GM19372 (cell line): ENCODE results near the gene CLIP2.
"Not testable (repeated sequence)": the region's sequence is repeated elsewhere in the genome, so short reads cannot be mapped to it uniquely, and the experiment has no call there.

Source experiments
- ATAC-seq: cut with Tn5 transposase; IDR thresholded peaks from one replicate; pipeline ENCODE4 v1.9.1; 2021; ENCODE audit warnings: mild to moderate bottlenecking, low read depth, moderate library complexity; ENCODE audit not compliant: unreplicated experiment

Gene CLIP2

DNA sequence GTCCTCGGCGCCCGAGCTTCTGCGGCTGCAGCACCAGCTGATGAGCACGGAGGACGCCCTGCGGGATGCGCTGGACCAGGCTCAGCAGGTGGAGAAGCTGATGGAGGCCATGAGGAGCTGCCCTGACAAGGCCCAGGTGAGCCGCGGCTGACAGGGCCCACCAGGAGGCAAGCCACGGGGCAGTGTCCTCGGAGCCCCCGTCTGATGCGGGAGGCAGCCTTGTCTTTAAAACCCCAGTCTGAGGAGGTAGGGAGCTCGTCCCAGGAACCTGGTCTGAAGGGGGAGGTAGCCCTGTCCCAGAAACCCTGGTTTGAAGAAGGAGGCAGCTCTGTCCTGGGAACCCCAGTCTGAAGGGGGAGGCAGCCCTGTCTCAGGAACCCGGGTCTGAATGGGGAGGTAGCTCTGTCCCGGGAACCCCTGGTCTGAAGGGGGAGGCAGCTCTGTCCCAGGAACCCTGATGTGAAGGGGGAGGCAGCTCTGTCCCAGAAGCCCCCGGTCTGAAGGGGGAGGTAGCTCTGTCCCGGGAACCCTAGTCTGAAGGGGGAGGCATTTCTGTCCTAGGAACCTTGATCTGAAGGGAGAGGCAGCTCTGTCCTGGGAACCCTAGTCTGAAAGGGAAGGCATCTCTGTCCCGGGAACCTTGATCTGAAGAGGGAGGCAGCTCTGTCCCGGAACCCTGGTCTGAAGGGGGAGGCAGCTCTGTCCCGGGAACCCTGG is 111.4 kb downstream of the CLIP2 start:
- no peak for ATAC-seq

DNA sequence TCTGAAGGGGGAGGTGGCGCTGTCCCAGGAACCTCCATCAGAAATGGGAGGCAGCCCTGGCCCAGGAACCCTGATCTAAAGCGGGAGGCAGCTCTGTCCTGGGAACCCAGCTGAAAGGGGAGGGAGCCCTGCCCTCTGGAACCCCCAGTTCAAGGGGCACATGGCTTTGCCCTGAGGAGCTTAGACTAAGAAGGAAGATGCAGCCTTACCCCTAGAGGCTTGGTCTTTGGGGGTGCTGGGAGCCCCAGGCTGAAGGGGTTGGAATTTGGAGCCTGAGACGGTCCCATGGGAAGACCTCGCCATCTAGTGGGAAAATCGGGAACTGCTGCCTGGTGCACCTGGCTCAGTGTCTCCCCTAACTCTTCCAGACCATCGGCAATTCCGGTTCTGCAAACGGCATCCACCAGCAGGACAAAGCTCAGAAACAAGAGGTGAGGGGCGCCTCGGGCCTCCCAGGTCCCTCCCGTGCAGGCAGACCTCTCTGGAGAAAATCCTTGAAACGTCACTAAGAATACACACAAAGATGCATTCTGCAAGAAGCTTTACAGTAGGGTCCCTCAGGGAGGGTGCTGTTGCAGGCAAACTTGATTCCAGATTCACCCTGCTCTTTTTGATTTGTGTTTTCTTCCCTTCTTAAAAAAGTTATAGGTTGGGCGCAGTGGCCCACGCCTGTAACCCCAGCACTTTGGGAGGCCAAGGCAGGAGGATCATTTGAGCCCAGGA is 112.1 kb downstream of the CLIP2 start:
- no peak for ATAC-seq

DNA sequence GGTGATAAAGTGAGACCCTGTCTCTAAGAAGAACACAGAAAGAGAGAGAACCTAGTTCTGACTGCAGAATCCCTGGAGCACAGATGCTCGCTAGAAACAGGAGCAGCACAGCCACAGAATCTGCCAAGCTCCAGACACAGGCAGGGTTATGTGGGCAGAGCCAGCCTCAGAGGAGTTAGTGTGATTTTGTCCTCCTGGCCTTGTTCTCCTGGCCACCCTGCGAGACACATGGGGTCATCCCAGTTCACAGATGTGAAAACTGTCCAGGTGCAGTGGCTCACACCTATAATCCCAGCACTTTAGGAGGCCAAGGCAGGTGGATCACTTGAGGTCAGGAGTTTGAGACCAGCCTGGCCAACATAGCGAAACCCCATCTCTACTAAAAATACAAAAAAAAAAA is 113.5 kb downstream of the CLIP2 start:
- not testable (repeated sequence) for ATAC-seq

DNA sequence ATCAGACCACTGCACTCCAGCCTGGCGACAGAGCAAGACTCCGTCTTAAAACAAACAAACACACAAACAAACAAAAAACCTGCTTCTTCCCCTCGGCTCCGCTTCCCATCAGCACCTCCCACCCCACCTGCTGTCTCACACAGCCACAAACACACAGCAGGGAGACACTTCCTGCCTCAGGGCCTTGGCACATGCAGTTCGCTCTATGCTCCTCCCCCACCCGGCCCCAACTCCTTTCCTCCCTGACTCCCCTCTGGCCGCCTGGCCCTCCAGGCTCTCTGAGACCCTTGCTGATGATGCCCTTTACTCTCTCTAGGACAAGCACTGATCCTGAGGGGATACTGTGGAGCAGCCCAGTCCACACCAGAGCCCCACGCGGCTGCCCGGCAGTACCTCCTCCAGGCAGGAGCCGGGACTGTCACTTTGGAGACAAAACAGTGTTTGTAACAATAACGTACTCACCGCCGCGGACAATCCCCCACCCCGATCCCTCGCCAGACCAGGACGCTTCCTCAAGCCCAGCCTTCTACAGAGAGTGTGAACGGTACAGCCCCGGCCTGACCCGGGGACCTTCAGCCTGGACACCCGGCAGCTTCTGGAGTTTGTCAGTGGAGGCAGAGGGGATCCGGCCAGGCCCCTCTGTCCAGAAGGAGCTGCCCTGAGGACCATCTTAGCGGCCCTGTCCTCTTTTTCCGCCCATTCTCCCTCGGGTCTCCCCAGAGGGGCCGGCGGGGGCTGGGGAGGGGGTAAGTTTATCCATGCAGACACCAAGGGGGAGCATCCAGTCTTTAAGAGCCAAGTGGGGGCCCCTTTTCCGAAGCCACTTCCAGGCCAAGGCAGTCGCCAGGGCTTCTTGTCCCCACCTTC is 114.5 kb downstream of the CLIP2 start:
- no peak for ATAC-seq

DNA sequence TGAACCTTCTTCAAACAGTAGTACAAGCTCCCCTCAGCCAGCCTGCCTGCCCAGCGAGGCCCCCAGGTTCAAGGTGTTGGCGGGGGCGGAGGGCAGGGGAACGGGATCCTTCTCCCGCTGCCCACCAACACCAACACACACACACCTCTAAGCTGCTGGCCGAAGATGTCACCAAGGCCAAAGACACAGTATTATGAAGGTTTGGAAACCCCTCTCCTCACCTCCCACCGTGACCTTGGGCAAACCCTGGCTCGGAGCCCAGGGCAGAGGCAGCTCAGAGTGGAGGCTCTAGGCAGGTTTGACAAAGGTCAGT is 115.1 kb downstream of the CLIP2 start:
- ATAC-seq, result no peak

DNA sequence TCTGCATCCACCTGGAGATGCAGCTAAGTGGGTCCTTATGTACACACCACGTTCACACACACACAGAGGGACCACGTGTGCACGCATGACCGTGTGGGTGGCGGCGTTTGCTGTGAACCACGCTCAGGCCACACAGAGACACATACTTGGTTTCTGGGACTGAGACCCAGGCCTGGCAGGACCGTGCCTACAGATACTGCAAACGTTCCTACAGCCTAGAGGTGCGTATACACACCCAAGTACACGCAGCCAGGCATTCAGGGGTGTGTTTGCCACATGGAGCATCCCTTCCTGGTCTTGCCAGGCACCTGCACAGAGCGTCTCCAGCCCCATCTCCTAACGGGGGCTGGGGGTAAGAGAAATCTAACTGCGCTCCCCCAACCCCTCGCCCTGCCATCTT is 115.5 kb downstream of the CLIP2 start:
- ATAC-seq, result no peak

DNA sequence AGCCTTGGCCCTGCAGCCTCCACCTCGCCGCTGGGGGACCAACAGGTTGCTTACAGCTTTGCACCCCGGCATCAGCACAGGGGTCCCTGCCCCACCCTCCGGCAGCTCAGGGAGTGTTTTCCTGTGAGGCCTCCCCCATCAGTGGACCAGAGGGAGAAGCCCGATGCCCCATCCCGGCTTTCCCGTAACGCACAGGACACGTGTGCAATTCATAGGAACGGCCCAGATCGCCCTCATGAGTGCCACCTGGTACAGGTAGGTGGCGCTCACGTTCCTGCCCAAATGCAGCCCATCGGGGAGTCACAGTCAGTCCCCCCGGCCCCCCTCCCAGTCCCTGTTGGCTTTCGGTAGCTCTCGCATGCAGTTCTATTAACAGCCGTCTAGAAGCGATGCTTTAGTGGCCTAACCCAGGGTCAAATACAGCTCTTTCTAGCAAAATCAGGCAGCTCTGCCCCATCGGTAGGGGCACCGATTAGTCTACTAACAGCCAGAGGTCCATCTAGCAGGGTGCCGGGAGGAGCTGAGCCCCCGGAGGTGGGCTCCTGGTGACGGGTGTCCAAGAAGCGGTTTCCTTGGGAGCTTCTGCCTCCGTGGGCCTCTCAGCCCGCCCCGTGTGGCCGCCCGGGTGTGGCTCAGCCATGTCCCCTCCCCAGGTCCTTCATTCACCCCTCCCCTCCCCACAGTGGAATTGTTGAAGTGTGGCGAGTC is 116.1 kb downstream of the CLIP2 start:
- no peak for ATAC-seq

DNA sequence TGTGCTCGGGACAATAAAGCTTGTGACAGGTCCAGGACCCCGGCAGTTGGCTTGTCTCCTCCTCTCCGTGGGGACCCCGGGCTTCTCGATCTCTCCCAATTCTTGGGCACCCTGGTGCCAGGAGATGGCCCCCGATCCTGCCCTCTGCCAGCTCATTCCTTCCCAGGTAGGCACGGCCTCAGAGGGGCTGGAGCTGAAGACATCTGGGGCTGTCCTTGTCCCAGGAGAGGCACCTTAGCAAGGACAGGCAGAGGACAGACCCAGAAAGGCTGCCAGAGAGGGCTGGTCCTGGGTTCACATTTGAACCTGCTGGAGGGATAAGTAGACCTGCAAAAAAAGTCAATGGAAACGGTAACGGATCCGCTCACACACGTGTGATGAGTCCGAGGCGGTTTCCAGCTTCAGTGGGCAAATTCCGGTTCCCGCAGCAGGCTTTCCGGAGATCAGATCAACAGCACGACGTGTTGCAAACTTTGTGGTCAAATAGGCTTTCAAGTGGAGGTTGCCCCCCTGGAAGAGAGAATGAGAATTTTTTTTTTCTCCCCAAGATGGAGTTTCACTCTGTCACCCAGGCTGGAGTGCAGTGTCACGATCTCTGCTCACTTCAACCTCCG is 116.8 kb downstream of the CLIP2 start:
- ATAC-seq, result no peak

DNA sequence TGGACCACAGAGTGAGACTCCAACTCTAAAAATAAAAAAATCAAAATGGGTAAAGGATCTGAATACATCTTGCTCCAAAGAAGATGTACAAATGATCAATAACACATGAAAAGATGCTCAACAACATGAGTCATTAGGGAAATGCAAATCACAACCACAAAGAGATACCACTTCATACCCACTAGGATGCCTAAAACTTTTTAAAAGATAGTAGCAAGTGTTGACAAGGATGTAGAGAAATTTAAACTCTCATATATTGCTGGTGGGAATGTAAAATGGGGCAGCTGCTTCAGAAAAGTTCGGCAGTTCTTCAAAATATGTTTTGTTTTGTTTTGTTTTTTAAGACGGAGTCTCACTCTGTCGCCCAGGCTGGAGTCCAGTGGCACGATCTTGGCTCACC is 118.8 kb downstream of the CLIP2 start:
- no peak for ATAC-seq

DNA sequence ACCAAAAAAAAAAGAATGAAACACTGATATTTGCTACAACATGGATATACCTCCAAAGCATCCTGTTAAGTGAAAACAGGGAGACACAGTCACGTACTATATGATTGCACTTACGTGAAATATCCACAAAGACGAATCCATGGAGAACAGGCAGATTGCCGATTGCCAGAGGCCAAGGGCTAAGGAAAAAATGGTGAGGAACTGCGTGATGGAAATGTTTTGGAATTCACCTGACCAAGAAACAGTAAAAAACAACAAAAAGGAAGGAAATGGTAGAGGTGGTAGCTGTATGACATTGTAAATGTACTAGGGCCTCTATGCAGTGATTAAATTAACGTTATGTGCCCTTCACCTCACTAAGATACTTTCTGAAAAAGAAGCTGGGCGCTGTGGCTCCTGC is 120.4 kb downstream of the CLIP2 start:
- ATAC-seq, result no peak

DNA sequence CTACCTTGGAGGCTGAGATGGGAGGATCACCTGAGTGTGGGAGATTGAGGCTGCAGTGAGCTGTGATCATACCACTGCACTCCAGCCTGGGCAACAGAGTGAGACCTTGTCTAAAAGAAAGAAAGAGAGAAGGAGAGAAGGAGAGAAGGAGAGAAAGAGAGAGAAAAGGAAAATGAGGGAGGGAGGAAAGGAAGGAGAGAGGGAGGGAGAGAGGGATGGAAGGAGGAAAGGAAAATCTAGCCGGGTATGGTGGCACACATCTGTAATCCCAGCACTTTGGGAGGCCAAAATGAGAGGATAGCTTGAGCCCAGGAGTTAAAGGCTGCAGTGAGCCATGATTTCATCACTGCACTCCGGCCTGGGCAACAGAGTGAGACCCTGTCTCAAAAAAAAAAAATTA is 121.6 kb downstream of the CLIP2 start:
- no peak for ATAC-seq

DNA sequence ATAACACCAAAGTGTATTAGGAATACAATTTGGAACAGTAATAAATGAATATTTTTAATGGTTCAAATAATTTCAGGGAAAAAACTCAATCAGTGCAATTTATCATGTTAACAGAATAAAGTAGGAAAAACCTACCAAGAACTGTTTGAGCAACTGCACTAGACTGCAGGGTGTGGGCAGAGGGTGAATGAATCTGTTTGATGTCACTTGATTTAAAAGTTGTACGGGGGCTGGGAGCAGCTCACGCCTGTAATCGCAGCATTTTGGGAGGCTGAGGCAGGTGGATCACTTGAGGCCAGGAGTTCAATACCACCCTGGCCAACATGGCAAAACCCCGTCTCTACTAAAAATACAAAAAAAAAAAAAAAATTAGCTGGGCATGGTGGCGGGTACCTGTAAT is 122.4 kb downstream of the CLIP2 start:
- not testable (repeated sequence) for ATAC-seq

DNA sequence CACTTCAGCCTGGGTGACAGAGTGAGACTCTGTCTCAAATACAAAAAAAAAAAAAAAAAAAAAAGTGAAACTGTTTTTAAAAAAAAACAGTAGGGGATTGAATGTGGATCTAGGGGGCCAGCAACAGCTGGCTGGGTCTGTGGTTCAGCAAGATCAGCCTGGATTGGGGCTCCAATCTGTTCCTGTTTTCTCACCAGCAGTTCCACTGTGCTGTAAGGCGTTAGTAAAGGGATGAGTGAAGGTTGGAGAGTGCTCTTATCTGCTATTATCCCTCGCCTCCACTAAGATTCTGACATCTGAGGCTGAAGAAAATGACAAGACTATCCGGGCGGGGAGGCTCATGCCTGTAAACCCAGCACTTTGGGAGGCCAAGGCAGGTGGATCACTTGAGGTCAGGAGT is 122.8 kb downstream of the CLIP2 start:
- ATAC-seq, result no peak

DNA sequence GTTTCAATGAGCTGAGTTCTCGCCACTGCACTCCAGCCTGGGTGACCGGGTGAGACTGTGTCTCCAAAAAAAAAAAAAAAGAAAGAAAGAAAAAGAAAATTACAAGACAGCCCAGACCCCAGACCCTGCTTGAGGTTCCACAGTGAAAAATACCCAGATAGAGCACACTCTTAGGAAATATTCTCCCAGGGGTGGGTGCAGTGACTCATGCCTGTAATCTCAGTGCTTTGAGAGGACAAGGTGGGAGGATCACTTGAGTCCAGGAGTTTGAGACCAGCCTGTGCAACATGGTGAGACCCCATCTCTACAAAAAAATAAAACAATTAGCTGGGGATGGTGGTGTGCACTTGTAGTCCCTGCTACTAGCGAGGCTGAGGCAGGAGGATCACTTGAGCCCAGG is 123.4 kb downstream of the CLIP2 start:
- ATAC-seq, result no peak

DNA sequence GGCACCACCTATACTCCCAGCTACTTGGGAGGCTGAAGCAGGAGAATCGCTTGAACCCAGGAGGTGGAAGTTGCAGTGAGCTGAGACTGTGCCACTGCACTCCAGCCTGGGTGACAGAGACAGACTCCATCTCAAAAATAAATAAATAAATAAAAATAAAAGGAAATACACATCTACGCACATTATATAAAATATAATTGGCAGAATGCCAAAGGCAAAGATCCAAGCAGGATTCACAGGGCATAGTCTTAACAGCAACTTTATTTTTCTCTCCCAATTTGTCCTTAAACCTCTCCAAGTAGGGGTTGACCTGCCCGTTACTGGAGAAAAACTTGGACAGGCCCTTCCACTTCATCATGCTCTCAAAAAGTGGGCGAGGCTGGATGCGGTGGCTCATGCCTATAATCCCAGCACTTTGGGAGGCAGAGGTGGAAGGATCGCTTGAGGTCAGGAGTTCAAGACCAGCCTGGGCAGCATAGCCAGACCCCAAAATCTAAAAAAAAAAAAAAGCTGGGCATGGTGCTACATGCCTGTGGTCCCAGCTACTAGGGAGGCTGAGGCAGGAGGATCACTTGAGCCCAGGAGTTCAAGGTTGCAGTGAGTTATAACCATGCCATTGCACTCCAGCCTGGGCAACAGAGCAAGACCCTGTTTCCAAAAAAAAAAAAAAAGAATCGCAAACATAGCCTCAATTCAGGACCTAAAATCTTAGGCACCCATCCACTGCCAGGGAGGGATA is 125.6 kb downstream of the CLIP2 start:
- ATAC-seq, result not testable (repeated sequence)

DNA sequence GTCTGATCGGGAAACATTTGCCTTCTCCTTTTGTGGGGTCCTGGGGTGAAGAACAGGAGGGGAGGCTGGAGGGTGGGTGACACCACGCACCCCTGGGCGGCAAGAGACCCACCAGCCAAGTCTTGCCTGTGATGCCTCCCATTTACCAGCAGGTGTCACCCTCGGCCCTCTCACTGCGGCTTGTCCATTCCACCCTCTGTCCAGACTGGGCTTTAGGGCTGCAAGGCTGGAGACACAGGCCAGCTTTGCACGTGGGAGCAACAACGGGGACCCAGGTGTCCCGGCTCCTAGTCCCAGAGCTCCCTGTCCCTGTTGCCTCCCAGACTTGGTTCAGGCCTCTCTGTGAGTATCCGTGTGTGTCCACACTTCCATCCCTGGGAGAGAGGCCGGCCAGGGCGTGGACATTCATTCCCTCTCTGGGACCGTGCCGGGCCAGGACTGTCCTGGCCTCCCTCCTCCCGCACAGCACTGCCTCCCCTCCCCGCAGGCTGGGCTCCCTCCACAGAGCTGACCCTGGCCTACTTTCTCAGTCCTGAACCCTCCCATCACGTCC is 128.3 kb downstream of the CLIP2 start:
- ATAC-seq, result no peak

DNA sequence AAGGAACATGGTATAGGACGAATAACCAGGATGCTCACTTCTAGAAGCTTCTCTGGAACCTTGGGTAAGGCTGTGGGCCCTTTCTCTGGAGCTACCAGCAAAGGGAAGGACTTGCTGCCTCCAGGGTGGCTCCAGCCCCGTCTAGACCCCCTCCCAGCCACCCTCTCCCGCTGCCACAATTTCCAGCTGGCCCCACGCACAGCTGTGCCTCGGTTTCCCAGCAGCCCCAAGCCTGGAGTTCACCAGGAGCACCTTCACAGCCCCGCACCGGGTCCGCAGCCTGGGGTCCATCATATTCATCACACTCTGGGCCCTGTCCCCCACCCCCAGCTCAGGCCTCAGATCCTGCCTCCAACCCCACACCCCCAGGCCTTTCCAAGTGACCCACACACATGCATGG is 128.9 kb downstream of the CLIP2 start:
- no peak for ATAC-seq

DNA sequence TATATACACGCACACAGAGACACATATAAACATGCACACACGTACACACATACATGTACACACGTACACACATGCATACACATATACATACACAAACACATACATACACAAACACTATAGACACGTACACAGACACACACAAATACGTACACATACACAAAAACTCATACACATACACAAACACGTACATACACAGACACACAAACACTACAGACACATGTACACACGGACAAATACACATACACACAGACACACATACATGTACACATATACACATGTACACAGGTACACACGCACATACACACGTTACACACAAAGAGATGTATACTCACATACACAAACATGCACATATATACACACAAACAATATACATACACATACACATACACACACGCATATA is 129.3 kb downstream of the CLIP2 start:
- no peak for ATAC-seq

DNA sequence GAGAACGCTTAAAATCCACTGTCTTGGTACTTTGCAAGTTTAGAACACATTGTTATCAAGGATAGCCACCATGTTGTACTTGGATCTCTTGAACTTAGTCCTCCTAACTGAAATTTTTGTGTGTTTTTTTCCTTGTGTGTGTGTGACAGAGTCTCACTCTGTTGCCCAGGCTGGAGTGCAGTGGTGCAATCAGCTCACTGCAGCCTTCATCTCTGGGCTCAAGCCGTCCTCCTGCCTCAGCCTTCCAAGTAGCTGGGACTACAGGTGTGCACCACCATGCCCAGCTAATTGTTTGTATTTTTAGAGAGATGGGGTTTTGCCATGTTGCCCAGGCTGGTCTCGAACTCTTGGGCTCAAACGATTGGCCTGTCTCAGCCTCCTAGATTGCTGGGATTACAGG is 130.0 kb downstream of the CLIP2 start:
- ATAC-seq, result not testable (repeated sequence)
